GM19372 (cell line): Measurements from ENCODE around the gene PSMC5.
"Not testable (repeated sequence)": the region's sequence is repeated elsewhere in the genome, so short reads cannot be mapped to it uniquely, and the experiment has no call there.

Source experiments
- ATAC-seq: cut with Tn5 transposase; IDR thresholded peaks from one replicate; pipeline ENCODE4 v1.9.1; 2021; ENCODE audit warnings: mild to moderate bottlenecking, low read depth, moderate library complexity; ENCODE audit not compliant: unreplicated experiment

Gene PSMC5

DNA sequence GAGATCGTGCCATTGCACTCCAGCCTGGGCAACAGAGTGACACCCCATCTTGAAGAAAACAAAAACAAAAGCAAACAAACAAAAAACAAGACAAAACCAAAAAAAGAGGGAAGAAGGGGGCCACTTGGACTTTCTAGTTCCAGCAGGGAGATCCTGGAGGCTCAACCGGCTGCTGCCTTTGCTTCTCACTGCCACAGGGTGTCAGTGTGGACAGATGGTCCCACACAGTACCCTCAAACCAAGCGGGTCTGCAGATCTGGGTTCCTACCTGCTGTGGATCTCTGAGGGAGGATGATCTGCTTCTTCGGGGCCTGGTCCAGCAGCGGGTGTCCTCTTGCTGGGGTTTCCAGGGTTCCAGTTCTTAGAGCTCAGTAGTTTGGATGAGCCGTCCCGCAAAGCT is 39.4 kb downstream of the PSMC5 start:
- ATAC-seq, result not testable (repeated sequence)

DNA sequence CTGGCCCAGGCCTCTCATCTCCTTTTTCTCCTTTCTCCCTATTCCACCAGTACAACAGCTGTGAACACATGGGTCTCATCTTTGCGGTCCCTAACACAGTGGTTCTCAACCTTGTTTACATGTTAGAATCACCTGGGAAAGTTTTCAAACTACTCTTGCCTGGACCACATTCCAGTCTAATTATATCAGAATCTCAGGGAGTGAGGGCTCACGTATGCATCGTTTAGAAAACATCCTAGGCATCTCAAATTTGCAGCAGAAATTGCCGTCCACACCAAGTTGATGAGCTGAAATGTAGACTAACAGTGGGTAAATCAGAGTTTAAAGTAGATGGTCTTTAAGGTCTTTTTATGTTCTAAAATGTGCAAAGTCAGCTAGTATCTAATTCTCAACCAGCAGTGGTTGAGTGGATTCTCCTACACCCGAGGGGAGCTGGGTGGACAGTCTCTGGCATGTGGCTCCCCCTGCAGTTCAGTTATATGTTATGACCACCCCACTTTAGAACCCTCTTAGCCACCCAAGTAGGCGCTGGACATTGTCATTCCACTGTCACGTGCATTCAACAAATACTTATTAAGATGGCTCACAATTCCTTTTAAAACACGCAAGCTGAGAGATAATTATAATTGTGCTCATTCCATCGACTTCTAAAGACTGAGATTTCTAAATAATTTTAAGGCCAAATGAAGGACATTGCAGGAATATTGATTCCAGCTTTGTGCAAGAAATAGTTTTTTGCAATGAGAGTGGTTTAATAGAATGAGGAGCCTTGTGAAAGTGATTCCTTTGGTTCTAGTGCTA is 42.5 kb downstream of the PSMC5 start:
- not testable (repeated sequence) for ATAC-seq

DNA sequence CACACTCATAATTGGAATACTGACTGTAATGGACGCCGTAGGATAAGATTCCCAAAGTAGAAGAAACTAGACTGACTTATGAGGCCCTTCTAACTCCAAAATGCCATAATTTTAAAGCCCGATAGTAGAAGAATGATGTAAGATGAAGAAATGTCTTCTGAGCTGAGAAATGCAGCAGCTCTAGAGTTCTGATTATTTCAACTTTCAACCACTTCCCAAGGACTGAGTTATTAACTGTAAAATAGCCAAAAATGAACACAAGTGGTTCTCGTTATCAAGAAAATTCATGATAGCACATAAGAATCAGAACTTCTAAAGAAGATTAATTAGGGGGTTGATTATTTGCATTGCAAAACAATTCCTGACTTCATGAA is 43.0 kb downstream of the PSMC5 start:
- ATAC-seq, result not testable (repeated sequence)

DNA sequence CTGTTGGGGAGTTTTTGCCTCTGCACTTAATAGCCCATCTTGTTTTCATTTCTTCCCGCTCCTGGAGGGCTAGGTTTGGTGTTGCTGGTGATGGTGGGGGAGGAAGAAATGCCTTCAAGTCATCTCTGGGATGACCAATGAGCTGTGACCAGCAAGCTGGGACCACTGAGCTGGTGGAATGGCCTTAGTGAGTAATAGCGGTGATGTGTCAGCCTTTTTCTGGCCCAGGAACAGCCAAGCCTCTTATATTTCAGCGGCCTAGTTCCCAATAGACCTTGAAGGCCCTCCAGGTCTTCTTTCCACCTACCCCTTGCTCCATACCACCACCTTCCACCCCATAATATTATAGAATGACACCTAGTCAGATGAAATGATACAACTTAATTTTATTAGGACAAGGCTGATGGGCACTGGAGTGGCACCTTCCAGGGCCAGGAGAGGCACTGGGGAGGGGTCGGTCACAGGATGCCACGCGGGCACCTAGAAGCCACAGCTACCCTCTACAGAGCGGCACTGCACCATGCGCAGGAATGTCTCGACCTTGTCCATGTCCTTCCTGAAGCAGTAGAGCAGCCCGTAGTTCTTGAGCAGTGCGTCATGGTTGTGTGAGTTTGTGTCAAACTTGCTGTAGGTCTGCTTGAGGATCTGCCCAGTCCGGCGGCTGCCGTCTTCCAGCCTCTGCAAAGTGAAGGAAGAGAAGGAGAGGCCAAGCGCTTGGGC is 44.6 kb downstream of the PSMC5 start:
- not testable (repeated sequence) for ATAC-seq

DNA sequence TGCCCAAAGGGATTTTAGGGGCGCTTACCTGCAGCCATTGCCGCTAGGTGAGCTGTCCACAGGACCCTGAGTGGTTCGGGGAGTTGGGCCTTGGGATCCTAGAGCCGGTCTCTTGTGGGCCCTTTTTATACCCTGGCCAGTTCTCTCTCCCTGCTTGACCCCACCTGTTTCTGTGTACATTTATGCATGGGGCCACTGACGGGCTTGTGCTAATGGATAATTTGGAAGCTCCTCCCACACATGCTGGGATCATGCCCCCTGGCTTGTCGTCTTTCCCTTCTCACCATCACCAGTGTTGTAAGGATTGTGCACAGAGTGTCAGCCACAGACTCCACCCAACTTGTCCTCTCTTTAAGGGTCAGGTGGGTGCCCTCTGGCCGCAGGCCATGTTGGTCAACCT is 46.3 kb downstream of the PSMC5 start, which contains the start of gene CSH2:
TSS of gene CSH2 (minus strand) at position 101 of the 400 bp plus-strand sequence. CDS start at position 38, 63 bp downstream.
- ATAC-seq, result not testable (repeated sequence)

DNA sequence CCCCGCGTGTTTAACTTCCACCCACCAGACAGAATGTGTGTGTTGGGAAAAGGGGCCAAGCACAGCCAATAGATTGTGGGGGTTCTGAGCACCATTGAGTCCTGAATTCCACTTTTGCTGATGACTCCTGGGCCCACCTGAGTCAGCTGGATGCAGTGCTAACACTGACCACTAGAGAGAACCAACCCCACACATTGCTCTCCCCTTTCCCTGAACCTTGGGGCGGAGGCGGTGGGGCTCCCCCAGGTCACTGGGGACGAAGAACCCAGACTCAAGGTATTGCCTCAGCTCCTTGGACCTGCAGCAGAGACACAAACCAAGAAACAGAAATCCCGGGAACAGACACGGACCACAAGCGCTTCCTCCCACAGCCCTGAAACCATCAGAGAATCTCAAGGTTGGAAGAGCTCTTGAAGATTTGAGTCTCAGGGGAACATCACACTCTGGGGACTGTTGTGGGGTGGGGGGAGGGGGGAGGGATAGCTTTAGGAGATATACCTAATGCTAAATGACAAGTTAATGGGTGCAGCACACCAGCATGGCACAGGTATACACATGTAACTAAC is 46.9 kb downstream of the PSMC5 start:
- not testable (repeated sequence) for ATAC-seq

DNA sequence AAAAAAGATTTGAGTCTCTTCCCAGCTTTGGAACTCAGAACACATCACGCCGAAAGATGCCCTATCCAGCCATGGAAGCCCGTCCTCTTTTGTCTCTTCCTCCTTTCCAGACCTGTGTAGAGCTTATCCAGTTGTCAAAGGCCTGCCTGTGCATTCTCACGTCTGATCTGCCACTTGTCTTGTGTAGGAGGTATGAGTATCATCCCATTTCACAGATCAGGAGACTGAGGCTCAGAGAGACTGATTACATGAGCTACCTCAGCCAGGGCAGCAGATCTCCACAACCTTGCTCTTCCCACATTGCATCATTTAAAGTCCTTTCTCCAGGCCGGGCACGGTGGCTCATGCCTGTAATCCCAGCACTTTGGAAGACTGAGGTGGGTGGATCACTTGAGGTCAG is 47.5 kb downstream of the PSMC5 start:
- not testable (repeated sequence) for ATAC-seq

DNA sequence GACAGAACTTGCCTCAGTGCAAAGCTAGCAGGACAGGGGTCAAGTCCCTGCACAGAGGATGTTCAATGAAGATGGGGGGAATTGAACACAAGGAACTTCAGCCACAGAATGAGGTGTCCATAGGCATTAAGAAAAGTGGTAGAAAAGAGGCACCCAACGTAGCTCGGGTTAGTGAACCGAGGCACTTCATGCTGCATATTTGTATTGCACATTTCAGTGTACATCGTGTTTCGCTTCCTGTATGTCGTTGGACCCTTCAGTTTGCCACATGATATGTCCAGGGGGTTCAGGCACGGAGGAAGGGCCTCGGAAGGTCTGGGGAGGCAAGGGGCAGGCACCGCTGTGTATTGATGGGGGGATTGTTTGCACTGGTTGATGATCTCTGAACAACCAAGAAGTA is 51.2 kb downstream of the PSMC5 start:
- ATAC-seq, result not testable (repeated sequence)

DNA sequence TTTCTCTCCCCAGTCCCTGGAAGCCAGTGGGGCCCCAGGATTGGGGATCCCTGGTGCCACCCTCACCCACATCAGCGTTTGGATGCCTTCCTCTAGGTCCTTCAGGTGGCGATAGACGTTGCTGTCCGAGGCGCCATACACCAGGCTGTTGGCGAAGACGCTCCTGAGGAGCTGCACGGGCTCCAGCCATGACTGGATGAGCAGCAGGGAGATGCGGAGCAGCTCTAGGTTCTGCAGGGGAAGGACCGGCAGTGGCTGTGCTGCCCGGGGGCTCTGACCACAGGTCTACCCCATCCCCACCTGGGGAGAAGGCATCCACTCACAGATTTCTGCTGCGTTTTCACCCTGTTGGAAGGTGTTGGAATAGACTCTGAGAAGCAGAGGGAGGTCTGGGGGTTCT is 53.5 kb downstream of the PSMC5 start:
- ATAC-seq, result no peak

DNA sequence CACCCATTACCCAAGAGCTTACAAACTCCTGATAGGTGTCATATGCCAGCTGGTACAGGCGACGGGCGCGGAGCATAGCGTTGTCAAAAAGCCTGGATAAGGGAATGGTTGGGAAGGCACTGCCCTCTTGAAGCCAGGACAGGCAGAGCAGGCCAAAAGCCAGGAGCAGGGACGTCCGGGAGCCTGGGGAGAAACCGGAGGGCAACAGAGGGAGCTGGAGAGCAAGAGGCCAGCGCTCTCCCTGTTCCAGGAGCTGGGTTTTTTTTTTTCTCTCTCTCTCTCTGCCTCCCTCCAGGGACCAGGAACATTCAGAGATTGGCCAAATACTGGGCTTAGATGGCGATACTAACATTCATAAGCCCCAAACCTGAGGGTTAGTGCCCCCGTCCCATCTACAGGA is 54.1 kb downstream of the PSMC5 start:
- ATAC-seq, result not testable (repeated sequence)
